NCI-H2171 treated with DMSO at 0.1 percent for 48 hours (cell line): Measurements from ENCODE around the gene UBE2H.
"Not testable (repeated sequence)": the region's sequence is repeated elsewhere in the genome, so short reads cannot be mapped to it uniquely, and the experiment has no call there.

ENCODE experiments used
- DNase-seq: peaks from one replicate; lab custom pipeline; 2025; lab: John Stamatoyannopoulos, UW

UBE2H gene

GRCh38 chr7:129843978-129844840 lies 108.6 kb downstream of the UBE2H start:
- no peak for DNase-seq

GRCh38 chr7:129843365-129843898 lies 109.3 kb downstream of the UBE2H start:
- DNase-seq: peak; percentile 75

- no peak for DNase-seq
Measured at GRCh38 chr7:129841465-129841864, 111.3 kb downstream of the UBE2H start.

GRCh38 chr7:129840757-129841156 lies 112.0 kb downstream of the UBE2H start:
- no peak for DNase-seq

GRCh38 chr7:129836983-129837382 lies 115.8 kb downstream of the UBE2H start:
- DNase-seq: no peak

GRCh38 chr7:129835569-129835968 lies 117.2 kb downstream of the UBE2H start:
- DNase-seq: no peak

- not testable (repeated sequence) for DNase-seq
Measured at GRCh38 chr7:129833353-129833752, 119.4 kb downstream of the UBE2H start.

- DNase-seq: no peak
Measured at GRCh38 chr7:129832701-129833227, 120.0 kb downstream of the UBE2H start.

GRCh38 chr7:129832282-129832681 lies 120.5 kb downstream of the UBE2H start:
- DNase-seq: no peak

- no peak for DNase-seq
Measured at GRCh38 chr7:129831424-129832058, 121.2 kb downstream of the UBE2H start.

- no peak for DNase-seq
Measured at GRCh38 chr7:129830949-129831348, 121.8 kb downstream of the UBE2H start.

GRCh38 chr7:129829737-129830631 lies 122.8 kb downstream of the UBE2H start:
- DNase-seq: peak; percentile 95

GRCh38 chr7:129828989-129829736 lies 123.6 kb downstream of the UBE2H start:
- peak; percentile 60 for DNase-seq

- no peak for DNase-seq
Measured at GRCh38 chr7:129828078-129828762, 124.5 kb downstream of the UBE2H start.

GRCh38 chr7:129827467-129827990 lies 125.2 kb downstream of the UBE2H start:
- no peak for DNase-seq

GRCh38 chr7:129826895-129827294 lies 125.9 kb downstream of the UBE2H start:
- DNase-seq: not testable (repeated sequence)

- peak; percentile 87 for DNase-seq
Measured at GRCh38 chr7:129825209-129825970, 127.4 kb downstream of the UBE2H start.

- peak; percentile 96 for DNase-seq
Measured at GRCh38 chr7:129824291-129825208, 128.2 kb downstream of the UBE2H start.
